CD4-positive, CD25-positive, alpha-beta regulatory T cell (primary cell): ENCODE results near the gene KCNIP3. TPM values are rescaled to one million over a fixed set of nuclear protein-coding genes. Genes with fewer than 3 reads are reported as not detected.

ENCODE experiments used
- ATAC-seq, 2 donors: fragments of 150-1000 bp; cut with Tn5 transposase; one replicate each; pipeline ENCODE4 v1.10.0; 2021; ENCODE audit warnings: low read depth in 2 of 2, moderate number of reproducible peaks in 2 of 2, moderate library complexity in 1 of 2
- DNase-seq, 3 donors: peaks; one replicate each; pipeline versions ENCODE4 v3.0.0 to v3.0.0-alpha.2; 2012 to 2022; ENCODE audit warnings: mixed read lengths in 1 of 3
- H3K27ac ChIP-seq: one replicate; pipeline ENCODE4 v1.7.0; 2013; ENCODE audit warnings: mild to moderate bottlenecking, low read length; ENCODE audit not compliant: insufficient read depth, poor library complexity, severe bottlenecking
- H3K27me3 ChIP-seq: one replicate; pipeline ENCODE4 v1.7.0; 2013; ENCODE audit warnings: low read length; ENCODE audit not compliant: control insufficient read depth, insufficient read depth
- H3K36me3 ChIP-seq: one replicate; pipeline ENCODE4 v1.7.0; 2013; ENCODE audit warnings: mild to moderate bottlenecking, low read length, moderate library complexity; ENCODE audit not compliant: control insufficient read depth, insufficient read depth
- H3K4me1 ChIP-seq: 2 replicates; pipeline ENCODE4 v1.7.0; 2013; ENCODE audit warnings: mild to moderate bottlenecking, low read length; ENCODE audit not compliant: insufficient read depth, control insufficient read depth, poor library complexity, severe bottlenecking
- H3K4me3 ChIP-seq: one replicate; pipeline ENCODE4 v1.7.0; 2013; ENCODE audit warnings: low read depth, mild to moderate bottlenecking, low read length, moderate library complexity
- H3K9me3 ChIP-seq, 2 experiments: 1 replicate in 1 of 2; 2 replicates in 1 of 2; pipeline ENCODE4 v1.7.0; 2013; ENCODE audit warnings: low read length in 2 of 2, mild to moderate bottlenecking in 1 of 2, moderate library complexity in 1 of 2; ENCODE audit not compliant: control insufficient read depth in 2 of 2
- H3K27ac Mint-ChIP-seq, 3 donors: one replicate each; pipeline ENCODE4 v1.8.0; 2020 to 2022; ENCODE audit warnings: mild to moderate bottlenecking in 3 of 3, mixed read lengths in 3 of 3, moderate library complexity in 2 of 3
- H3K27me3 Mint-ChIP-seq: one replicate; pipeline ENCODE4 v1.8.0; 2022; ENCODE audit warnings: mild to moderate bottlenecking, mixed read lengths
- H3K36me3 Mint-ChIP-seq: one replicate; pipeline ENCODE4 v1.8.0; 2020; ENCODE audit warnings: mixed read lengths
- H3K4me1 Mint-ChIP-seq, 4 donors: one replicate each; pipeline ENCODE4 v1.8.0; 2020 to 2022; ENCODE audit warnings: mixed read lengths in 4 of 4, mild to moderate bottlenecking in 1 of 4
- H3K4me3 Mint-ChIP-seq, 4 donors: one replicate each; pipeline ENCODE4 v1.8.0; 2020 to 2022; ENCODE audit warnings: mild to moderate bottlenecking in 4 of 4, mixed read lengths in 4 of 4, moderate library complexity in 3 of 4
- H3K9me3 Mint-ChIP-seq, 7 donors: one replicate each; pipeline ENCODE4 v1.8.0; 2020 to 2022; ENCODE audit warnings: mixed read lengths in 7 of 7, mild to moderate bottlenecking in 3 of 7, moderate library complexity in 2 of 7
- polyA plus RNA-seq, 4 donors: library from polyadenylated mRNA; unstranded; fragments of 300-500 nt; fragmentation: Illumina TruSeq; gene quantifications; one replicate each; pipeline ENCODE4 v1.2.3, GENCODE V29; 2021
- total RNA-seq: library from RNA; stranded (reverse); gene quantifications from one replicate; pipeline ENCODE4 v1.2.3, GENCODE V29; 2022

The KCNIP3 gene
- total and polyA plus RNA-seq, 5 donors from 2014 or later = not detected

GRCh38 chr2:95347681-95348608, 50.8 kb downstream of the KCNIP3 start:
- H3K27me3 Mint-ChIP-seq = peaks cover 40% of the 10 kb centered on the region
- H3K4me3 Mint-ChIP-seq = no peak overlapping the region
- no peak for ATAC-seq

GRCh38 chr2:95348609-95349567, 51.7 kb downstream of the KCNIP3 start:
- Histone ChIP-seq H3K27ac (no peak overlapping the region), H3K36me3 (no peaks in the 10 kb centered on the region), H3K9me3 (no peaks in the 10 kb centered on the region), H3K4me3 (no peak overlapping the region), H3K27me3 (peaks cover 2% of the 10 kb centered on the region), H3K4me1 (peaks cover 13% of the 10 kb centered on the region)
- Mint-ChIP-seq H3K27ac (no peak overlapping the region), H3K9me3 (no peaks in the 10 kb centered on the region), H3K27me3 (peaks cover 35% of the 10 kb centered on the region), H3K4me1 (peaks cover 0 to 7% (median 0%) of the 10 kb centered on the region in 4 donors), H3K4me3 (no peak overlapping the region), H3K36me3 (no peaks in the 10 kb centered on the region)
- DNase-seq (no peak), ATAC-seq (no peak)

More at GRCh38 chr2:95347681-95348608, 50.8 kb downstream of the KCNIP3 start:
- no peak for DNase-seq
- Mint-ChIP-seq H3K27ac (no peak overlapping the region), H3K9me3 (peaks cover 0 to under 1% (median 0%) of the 10 kb centered on the region in 7 donors), H3K4me1 (peaks cover 0 to 7% (median 0%) of the 10 kb centered on the region in 4 donors), H3K36me3 (no peaks in the 10 kb centered on the region)
- peaks cover 13% of the 10 kb centered on the region for H3K4me1 ChIP-seq
- H3K27ac ChIP-seq = no peak overlapping the region
- H3K36me3 ChIP-seq = no peaks in the 10 kb centered on the region
- H3K4me3 ChIP-seq = no peak overlapping the region
- peaks cover 2% of the 10 kb centered on the region for H3K27me3 ChIP-seq
- H3K9me3 ChIP-seq = no peaks in the 10 kb centered on the region

GRCh38 chr2:95349568-95350322, 52.6 kb downstream of the KCNIP3 start:
- H3K27me3 Mint-ChIP-seq = peaks cover 32% of the 10 kb centered on the region
- H3K4me3 Mint-ChIP-seq = no peak overlapping the region
- no peak for DNase-seq
- H3K27ac Mint-ChIP-seq = no peak overlapping the region
- Histone ChIP-seq H3K27me3 (peaks cover under 1% of the 10 kb centered on the region), H3K4me1 (peaks cover 13% of the 10 kb centered on the region), H3K9me3 (no peaks in the 10 kb centered on the region), H3K27ac (no peak overlapping the region), H3K36me3 (no peaks in the 10 kb centered on the region), H3K4me3 (no peak overlapping the region)
- H3K4me1 Mint-ChIP-seq = peaks cover 0 to 7% (median 0%) of the 10 kb centered on the region in 4 donors
- H3K9me3 Mint-ChIP-seq = no peaks in the 10 kb centered on the region
- ATAC-seq = no peak
- H3K36me3 Mint-ChIP-seq = no peaks in the 10 kb centered on the region

GRCh38 chr2:95350368-95350767, 53.2 kb downstream of the KCNIP3 start:
- Histone ChIP-seq H3K9me3 (no peaks in the 10 kb centered on the region), H3K4me3 (no peak overlapping the region), H3K36me3 (no peaks in the 10 kb centered on the region), H3K27ac (no peak overlapping the region), H3K4me1 (peaks cover 9% of the 10 kb centered on the region), H3K27me3 (no peaks in the 10 kb centered on the region)
- Mint-ChIP-seq H3K9me3 (no peaks in the 10 kb centered on the region), H3K27ac (no peak overlapping the region), H3K27me3 (peaks cover 26% of the 10 kb centered on the region), H3K4me3 (no peak overlapping the region), H3K36me3 (no peaks in the 10 kb centered on the region), H3K4me1 (peaks cover 0 to 3% (median 0%) of the 10 kb centered on the region in 4 donors)
- ATAC-seq (no peak), DNase-seq (no peak)

DNA sequence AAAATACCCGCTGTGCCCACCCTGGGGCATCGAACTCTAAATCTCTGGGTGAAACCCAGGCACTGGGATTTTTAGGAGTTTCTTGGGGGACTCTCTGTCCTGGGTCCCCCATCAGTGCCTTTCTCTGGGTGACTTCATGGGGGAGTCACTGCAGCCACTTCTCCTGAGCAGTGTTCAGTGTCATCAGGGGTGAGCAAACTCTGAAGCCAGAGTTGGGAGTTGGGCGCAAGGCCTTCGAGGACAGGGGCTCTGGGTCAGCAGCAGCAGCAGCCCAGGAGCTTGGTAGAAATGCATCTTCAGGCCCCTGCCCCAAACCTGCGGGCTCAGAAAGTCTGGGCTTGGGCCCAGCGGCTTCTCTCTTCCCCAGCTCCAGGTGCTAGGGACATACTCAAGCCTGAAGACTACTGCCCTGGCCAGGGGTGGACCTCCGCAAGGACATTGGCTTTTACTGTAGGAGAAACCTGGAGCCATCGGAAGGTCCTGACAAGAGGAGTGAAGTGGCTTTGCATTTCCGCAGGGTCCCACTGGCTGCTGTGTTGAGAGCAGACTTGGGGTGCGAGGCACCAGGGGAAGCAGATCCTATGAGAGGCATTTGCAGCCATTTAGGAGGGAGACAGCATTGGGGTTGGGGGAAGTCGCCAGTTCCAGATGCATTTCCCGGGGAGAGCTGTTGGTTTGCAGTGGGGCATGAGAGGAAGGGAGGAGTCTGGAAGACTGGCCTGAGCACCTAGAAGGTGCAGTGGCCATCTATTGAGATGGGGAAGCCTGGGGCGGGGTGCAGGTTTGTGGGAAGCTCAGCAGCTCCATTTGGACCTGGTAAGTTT, 53.8 kb downstream of the KCNIP3 start:
- peaks cover 2% of the 10 kb centered on the region for H3K4me1 ChIP-seq
- no peaks in the 10 kb centered on the region for H3K9me3 ChIP-seq
- Mint-ChIP-seq H3K4me3 (no peak overlapping the region), H3K27ac (no peak overlapping the region), H3K9me3 (no peaks in the 10 kb centered on the region), H3K4me1 (no peaks in the 10 kb centered on the region), H3K27me3 (peaks cover 21% of the 10 kb centered on the region), H3K36me3 (no peaks in the 10 kb centered on the region)
- DNase-seq (no peak), ATAC-seq (no peak)
- H3K4me3 ChIP-seq = no peak overlapping the region
- H3K27ac ChIP-seq = no peak overlapping the region
- no peaks in the 10 kb centered on the region for H3K36me3 ChIP-seq
- no peaks in the 10 kb centered on the region for H3K27me3 ChIP-seq

GRCh38 chr2:95351598-95351915, 54.4 kb downstream of the KCNIP3 start:
- H3K4me3 Mint-ChIP-seq = no peak overlapping the region
- Histone ChIP-seq H3K4me3 (no peak overlapping the region), H3K4me1 (no peaks in the 10 kb centered on the region), H3K27me3 (peaks cover under 1% of the 10 kb centered on the region), H3K36me3 (no peaks in the 10 kb centered on the region), H3K9me3 (no peaks in the 10 kb centered on the region), H3K27ac (no peak overlapping the region)
- H3K4me1 Mint-ChIP-seq = no peaks in the 10 kb centered on the region
- peaks cover 21% of the 10 kb centered on the region for H3K27me3 Mint-ChIP-seq
- no peak overlapping the region for H3K27ac Mint-ChIP-seq
- ATAC-seq = no peak
- H3K9me3 Mint-ChIP-seq = no peaks in the 10 kb centered on the region
- no peaks in the 10 kb centered on the region for H3K36me3 Mint-ChIP-seq
- DNase-seq = no peak
